Activated T-cell treated with anti-CD3 and anti-CD28 coated beads for 24 hours (primary cell): Measurements from ENCODE around the gene KRT14.
"Not testable (repeated sequence)": the region's sequence is repeated elsewhere in the genome, so short reads cannot be mapped to it uniquely, and the experiment has no call there.

Experiments
- DNase-seq: peaks from one replicate; pipeline ENCODE4 v3.0.0-alpha.2; 2020; ENCODE audit warnings: low read depth

The KRT14 gene

GRCh38 chr17:41547378-41547841 lies 39.3 kb downstream of the KRT14 start:
- no peak for DNase-seq

- DNase-seq, result no peak
Observed at GRCh38 chr17:41546819-41547218, 39.9 kb downstream of the KRT14 start.

DNA sequence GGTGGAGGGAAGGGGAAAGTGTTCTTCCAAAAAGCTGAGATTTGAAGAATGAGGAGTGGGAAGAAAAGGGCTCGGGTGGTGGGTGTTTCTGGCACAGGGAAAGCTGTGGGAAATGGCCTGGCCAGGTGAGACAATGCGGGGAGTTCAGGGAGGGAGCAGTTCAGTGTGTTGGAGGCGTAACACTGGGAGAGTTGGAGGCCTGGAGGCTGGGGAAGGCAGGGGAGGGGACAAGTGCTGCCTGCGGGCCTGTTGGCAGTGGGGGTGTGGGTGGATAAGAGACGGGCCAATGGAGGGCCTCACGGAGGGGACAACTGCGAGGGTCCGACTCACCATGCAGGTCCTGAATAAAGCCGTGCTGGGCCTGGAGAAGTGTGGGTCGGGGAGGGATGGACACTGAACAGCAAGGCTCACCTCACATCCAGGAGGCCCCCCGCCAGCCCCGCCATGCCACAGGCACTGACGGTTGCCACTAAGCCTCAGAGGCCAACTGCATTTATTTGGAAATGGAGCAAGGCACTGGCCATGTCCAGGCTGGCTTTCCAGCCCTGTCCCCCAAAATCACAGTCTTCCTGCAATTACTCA lies 40.8 kb downstream of the KRT14 start:
- no peak for DNase-seq

DNA sequence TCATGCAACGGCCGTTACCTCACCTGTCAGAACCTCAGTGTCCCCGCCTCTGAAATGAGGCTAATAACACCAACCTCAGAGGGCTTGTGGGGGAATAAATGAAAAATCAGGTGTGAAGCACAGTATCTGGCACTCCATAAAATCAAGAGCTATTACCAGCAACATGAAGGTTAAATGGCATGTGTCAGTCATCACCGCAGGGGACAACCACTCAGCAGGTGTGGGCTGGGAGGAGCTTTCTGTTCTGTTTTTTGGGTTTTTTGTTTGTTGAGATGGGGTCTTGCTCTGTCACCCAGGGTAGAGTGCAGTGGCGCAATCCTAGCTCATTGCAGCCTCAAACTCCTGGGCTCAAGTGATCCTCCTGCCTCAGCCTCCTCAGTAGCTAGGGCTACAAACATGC lies 41.8 kb downstream of the KRT14 start:
- no peak for DNase-seq

DNA sequence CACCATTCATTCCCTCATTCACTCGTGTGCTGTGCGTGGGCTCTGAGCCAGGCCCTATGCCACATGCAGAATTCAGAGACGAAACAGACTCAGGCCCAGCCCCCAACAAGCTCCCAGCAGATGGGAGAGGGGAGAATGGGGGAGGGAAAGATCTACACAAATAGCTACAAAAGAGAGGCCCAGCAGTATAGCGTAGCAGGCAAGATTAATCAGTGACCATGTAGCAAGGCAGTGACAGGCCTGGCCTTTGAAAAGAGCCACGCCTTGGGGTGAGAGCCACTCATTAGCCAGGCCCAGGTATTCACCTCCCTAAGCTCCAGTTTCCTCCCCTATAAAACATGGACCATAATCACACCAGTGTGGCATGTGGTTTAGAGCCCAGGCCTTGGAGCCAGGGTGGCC lies 42.2 kb downstream of the KRT14 start:
- DNase-seq, result no peak

DNA sequence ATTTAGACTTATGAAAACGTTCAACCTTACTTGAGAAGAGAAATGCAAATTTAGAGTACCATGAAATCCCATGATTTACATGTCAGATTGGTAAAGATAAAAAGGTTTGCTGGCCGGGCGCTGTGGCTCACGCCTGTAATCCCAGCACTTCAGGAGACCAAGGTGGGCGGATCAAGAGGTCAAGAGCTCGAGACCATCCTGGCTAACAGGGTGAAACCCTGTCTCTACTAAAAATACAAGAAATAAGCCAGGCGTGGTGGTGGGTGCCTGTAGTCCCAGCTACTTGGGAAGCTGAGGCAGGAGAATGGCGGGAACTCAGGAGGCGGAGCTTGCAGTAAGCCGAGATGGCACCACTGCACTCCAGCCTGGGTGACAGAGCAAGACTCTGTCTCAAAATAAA lies 43.9 kb downstream of the KRT14 start:
- DNase-seq, result not testable (repeated sequence)

DNA sequence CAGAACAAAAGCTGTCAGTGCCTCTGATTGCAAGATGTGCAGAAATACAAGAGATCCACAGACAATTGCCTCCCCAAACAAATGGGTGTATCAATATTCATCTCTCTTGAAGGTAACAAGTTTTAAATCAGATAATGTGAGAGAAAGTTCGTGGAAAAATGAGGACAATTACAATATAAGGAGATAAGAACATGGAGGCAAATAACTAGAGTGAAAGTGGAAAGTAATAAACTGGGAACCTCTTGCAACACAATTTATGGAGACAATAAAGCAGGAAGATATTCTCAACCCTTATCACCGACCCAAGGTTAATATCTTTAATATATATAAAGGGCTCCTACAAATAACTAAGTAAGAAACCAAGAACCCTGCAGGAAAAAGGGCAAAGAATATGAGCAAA lies 44.3 kb downstream of the KRT14 start:
- DNase-seq, result no peak

DNA sequence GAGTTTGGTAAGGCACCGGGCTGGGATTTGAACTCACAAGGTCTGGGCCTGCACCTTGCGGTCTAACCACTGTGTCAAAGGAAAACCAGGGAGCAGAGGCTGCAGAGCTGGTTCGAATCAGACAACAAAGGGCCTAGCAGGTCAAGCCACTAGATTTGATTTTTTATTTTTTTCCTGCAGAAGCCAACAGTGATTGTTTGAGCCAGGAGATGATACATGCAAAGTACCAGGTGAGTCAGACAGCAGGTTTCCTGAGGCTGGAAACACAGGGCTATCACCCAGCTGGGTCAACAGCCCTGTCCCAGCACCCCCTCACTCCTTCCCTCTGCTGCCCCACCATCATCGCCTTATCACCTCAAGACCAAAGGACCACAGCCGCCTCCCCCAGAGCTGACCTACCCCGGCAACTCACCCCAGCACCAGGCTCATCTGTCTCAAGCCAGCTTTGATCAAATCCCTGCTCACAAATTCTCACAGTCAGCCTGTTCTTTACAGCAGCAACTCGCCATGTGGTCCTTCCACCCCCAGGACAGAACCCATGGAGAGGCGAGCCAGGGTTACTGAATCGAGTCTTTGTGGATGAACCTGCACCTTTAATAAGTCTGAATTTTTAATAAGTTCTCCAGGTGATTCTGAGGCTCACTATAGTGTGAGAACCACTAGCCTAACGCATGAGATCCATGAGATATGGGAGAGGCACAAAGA lies 45.6 kb downstream of the KRT14 start:
- no peak for DNase-seq

DNA sequence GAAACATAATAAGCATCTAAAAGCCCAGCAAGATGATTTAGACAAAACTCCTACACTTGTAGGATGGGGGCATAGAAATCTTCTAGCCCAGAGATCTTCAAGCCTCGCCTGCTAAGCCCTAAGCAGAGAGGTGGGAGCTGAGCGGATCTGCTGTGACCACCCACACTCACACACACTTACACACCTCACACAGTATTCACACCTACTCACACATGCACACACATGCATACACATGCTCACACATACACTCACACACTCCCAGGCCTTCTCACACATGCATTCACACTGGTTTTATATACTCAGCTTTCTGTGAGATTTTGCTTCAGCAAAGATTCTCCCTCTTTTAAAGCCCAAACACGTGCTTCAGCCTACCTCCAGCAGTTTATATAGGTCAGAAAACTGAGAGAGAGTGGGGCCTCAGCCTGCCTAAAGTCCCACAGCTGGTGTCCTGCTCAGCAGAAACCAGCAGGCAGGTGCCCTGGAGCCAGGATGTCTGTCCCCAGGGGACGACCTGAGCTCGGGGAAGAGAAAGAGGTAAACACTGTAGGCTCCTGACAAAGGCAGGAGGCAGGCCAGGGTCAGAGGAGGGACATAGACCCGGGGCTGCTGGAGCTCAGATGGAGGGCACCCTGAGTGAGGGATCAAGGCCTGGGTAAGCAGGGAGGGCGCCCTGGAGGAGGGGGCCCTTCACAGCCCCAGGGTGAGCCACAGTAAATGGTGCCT lies 46.6 kb downstream of the KRT14 start:
- no peak for DNase-seq

DNA sequence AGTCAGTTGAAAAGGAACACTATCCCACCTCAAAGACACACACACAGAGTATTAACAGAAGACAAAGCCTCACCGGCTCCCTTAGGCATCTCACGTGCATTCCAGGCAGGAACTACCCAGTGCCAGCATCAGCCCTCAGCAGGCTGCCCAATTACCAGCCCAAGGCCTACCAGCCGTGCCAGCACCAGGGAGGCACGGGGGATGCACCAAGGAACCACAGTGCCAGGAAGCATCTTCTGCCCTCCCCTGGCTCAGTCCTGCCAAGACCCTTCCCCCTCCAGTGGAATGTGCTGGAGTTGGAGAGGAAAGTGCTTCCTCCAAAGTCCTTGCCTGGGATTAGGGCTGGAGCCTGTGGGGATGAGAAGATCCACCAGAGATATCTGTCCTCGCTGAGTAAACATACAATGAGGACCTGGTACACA lies 47.6 kb downstream of the KRT14 start:
- DNase-seq, result no peak

- DNase-seq, result no peak
Observed at GRCh38 chr17:41538565-41538991, 48.1 kb downstream of the KRT14 start.

DNA sequence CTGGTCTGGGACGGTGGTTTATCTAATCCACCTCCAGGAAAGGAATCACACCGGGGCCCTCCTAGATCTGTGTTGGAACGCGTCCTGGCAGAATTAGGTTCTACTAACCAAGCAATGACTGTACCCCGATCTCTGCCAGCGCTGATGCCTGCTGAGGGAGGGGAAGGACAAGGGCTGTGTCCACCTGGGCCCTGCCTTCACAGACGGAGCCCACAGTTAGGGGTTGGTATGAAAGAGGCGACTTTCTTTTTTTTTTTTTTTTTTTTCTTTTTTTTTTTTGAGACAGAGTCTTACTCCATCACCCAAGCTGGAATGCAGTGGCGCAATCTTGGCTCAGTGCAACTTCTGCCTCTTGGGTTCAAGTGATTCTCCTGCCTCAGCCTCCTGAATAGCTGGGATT lies 48.7 kb downstream of the KRT14 start:
- no peak for DNase-seq

DNA sequence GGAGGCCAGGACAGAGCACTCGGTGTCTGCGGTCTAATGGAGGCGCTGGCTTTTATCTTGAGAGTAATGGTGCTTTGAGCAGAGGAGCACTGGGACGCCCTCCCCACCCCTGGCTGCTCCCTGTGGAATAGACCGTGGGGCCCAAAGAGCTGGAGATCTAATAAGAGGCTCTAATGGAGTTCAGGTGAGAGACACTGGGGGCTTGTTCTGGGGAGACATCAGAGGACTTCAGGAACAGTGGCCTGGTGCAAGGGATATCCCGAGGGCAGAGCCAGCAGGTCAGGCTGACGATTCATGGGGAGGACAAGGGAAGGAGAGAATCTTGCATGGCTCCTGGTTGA lies 49.1 kb downstream of the KRT14 start:
- DNase-seq, result no peak

DNA sequence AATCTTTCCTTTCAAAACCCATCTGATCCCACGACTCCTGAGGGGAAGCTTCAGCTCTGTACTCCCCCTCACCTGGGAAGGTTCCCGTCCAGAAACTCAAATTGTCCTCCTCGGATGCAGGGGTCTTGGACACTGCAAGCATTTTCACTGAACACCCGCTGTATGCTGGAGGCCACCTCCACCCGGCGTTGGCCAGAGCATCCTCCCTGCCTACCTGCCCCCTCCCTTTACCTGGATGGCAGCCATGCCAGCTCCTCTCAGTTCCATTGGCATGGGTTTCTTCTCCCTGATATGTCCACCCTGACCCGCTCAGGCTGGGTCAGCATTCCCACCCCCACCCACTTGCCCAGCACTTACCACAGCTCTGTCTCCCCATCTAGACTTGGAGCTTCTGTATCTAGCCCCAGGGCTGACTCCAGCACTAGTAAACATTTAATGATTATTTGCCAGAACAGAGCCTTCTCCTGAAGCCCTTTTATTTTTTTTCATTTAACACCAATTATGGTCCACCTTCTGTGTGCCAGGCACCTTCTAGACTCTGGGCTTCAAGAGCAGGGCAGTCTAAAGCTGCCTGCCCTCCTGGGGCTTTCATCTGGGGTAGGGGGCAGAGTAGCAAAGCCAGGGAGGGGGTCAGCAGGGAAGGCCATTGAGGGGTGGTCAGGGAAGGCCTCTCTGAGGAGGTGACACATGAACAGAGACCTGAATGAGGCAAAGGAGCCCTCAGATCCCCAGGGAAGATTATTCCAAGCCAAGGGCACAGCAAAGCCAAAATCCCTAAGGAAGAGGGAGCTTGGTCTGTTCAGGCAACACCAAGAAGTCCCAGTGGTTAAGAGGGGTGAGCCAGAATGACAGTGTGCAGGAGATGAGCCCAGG lies 49.7 kb downstream of the KRT14 start:
- no peak for DNase-seq

DNA sequence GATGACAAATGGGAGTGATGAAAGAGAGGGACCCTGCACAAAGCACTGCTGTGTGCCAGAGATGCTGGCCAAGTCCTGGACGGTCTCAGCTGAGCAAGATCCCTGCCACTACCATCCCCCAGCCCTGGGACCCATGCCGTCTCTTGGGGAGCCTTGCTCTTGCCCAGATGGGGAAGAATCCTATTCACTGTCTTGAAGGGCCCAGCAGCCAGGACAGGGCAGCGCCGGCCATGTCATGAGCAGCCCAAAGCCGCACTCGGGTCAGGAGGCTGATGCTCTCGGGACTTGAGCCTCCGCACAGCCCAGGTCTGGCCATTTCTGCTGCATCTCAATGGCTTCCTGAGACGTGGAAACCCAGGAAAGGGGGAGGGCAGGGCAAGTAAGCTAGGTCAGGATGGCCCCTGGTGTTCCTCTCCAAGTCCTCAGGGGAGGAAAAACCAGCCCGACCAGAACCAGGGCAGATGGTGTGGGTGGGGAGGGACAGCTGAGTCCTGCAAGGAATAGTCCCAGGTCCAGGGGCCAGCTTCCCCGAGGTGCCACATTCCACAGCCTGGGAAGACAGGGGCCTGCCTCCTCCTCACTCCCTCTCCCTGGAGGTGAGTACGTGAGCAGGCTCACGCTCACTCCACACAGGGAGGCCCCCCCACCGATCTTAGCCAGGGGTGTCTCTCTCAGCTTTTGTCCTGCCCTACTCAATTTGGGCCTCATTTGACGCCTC lies 50.8 kb downstream of the KRT14 start:
- DNase-seq, result no peak

- no peak for DNase-seq
Observed at GRCh38 chr17:41534899-41535546, 51.7 kb downstream of the KRT14 start.

GRCh38 chr17:41533613-41534012 lies 53.1 kb downstream of the KRT14 start:
- DNase-seq, result no peak

DNA sequence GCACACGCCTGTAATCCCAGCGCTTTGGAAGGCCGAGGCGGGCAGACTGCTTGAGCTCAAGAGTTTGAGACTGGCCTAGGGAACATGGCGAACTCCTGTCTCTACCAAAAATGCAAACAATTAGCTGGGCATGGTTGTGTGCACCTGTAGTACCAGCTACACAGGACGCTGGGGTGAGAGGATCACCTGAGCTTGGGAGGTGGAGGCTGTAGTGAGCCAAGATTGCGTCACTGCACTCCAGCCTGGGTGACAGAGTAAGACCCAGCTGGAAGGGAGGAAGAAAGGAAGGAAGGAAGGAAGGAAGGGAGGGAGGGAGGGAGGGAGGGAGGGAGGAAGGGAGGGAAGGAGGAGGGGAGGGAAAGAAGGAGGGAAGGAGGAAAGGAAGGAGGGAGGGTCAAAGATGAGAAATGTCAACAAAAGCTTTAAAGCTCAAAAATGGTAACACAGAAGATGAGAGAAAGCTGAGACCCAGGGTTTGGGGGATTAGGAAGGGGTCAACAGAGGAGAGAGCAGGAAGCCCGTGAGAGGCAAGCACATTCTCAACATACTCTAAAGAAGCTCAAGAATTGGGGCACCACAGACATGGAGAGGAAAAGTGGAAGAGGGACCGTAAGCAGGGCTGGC lies 53.6 kb downstream of the KRT14 start:
- DNase-seq, result no peak
